WTC11 (cell line): ENCODE data around the gene HMX1. TPM values are rescaled to one million over a fixed set of nuclear protein-coding genes. Genes with fewer than 3 reads are reported as not detected.
A peak's percentile ranks its signal among the peaks of the same experiment; 100 is the strongest.

ENCODE experiments used
- CREB1 ChIP-seq: sonication (generic); formaldehyde crosslinking; IDR thresholded peaks from 2 replicates; pipeline ENCODE4 v1.8.0; 2023; ENCODE audit warnings: mild to moderate bottlenecking, missing genetic modification reagents
- CTCF ChIP-seq: fragments of 200-600 bp; IDR thresholded peaks from 2 replicates; pipeline ENCODE4 v1.8.0; 2022; ENCODE audit warnings: antibody characterized with exemption
- EMX1 ChIP-seq: fragments of 250-450 bp; sonication (Bioruptor Pico); IDR thresholded peaks from 2 replicates; pipeline ENCODE4 v1.8.0; 2021; ENCODE audit warnings: mild to moderate bottlenecking
- GTF2I ChIP-seq: fragments of 250-450 bp; sonication (Bioruptor Pico); conservative IDR thresholded peaks from 2 replicates; pipeline ENCODE4 v1.4.0; 2021; ENCODE audit warnings: mild to moderate bottlenecking
- MLX ChIP-seq: sonication (generic); formaldehyde crosslinking; IDR thresholded peaks from 2 replicates; pipeline ENCODE4 v1.8.1; 2023; ENCODE audit warnings: mild to moderate bottlenecking, missing genetic modification reagents, moderate library complexity
- MXD4 ChIP-seq: fragments of 250-450 bp; sonication (Bioruptor Pico); IDR thresholded peaks from 2 replicates; pipeline ENCODE4 v1.8.0; 2021; ENCODE audit warnings: mild to moderate bottlenecking, moderate library complexity, borderline replicate concordance
- NFATC4 ChIP-seq: fragments of 250-450 bp; sonication (Bioruptor Pico); IDR thresholded peaks from 2 replicates; pipeline ENCODE4 v1.9.0; 2021; ENCODE audit warnings: mild to moderate bottlenecking
- NFYB ChIP-seq: sonication (generic); formaldehyde crosslinking; conservative IDR thresholded peaks from 2 replicates; pipeline ENCODE4 v1.8.0; 2022; ENCODE audit warnings: low read depth, missing genetic modification reagents
- NR3C1 ChIP-seq: sonication (generic); formaldehyde crosslinking; conservative IDR thresholded peaks from 2 replicates; pipeline ENCODE4 v1.8.1; 2023; ENCODE audit warnings: low read depth, mild to moderate bottlenecking, missing genetic modification reagents
- PRDM15 ChIP-seq: sonication (generic); formaldehyde crosslinking; IDR thresholded peaks from 2 replicates; pipeline ENCODE4 v1.8.0; 2022; ENCODE audit warnings: missing genetic modification reagents
- RORB ChIP-seq: fragments of 250-450 bp; sonication (Bioruptor Pico); IDR thresholded peaks from 2 replicates; pipeline ENCODE4 v1.9.0; 2021; ENCODE audit warnings: mild to moderate bottlenecking
- SMAD3 ChIP-seq: sonication (generic); formaldehyde crosslinking; IDR thresholded peaks from 2 replicates; pipeline ENCODE4 v1.8.0; 2022; ENCODE audit warnings: missing genetic modification reagents, mild to moderate bottlenecking, borderline replicate concordance
- SOX15 ChIP-seq: fragments of 250-450 bp; sonication (Bioruptor Pico); IDR thresholded peaks from 2 replicates; pipeline ENCODE4 v1.9.0; 2021; ENCODE audit warnings: mild to moderate bottlenecking
- SP1 ChIP-seq: sonication (generic); formaldehyde crosslinking; conservative IDR thresholded peaks from 2 replicates; pipeline ENCODE4 v1.8.1; 2022; ENCODE audit warnings: missing genetic modification reagents
- TEAD4 ChIP-seq: sonication (generic); formaldehyde crosslinking; IDR thresholded peaks from 2 replicates; pipeline ENCODE4 v1.8.0; 2022; ENCODE audit warnings: mild to moderate bottlenecking, missing genetic modification reagents
- TP53 ChIP-seq: sonication (generic); formaldehyde crosslinking; IDR thresholded peaks from 2 replicates; pipeline ENCODE4 v1.8.1; 2023; ENCODE audit warnings: mild to moderate bottlenecking, missing genetic modification reagents
- ZNF121 ChIP-seq: sonication (generic); formaldehyde crosslinking; IDR thresholded peaks from 2 replicates; pipeline ENCODE4 v1.8.0; 2023; ENCODE audit warnings: missing genetic modification reagents
- ZNF219 ChIP-seq: sonication (generic); formaldehyde crosslinking; IDR thresholded peaks from 2 replicates; pipeline ENCODE4 v1.8.0; 2023; ENCODE audit warnings: missing genetic modification reagents, mild to moderate bottlenecking, borderline replicate concordance
- ZNF396 ChIP-seq: fragments of 250-450 bp; sonication (Bioruptor Pico); IDR thresholded peaks from 2 replicates; pipeline ENCODE4 v1.8.0; 2021; ENCODE audit warnings: mild to moderate bottlenecking, moderate library complexity, borderline replicate concordance
- ZNF671 ChIP-seq: fragments of 250-450 bp; sonication (Bioruptor Pico); IDR thresholded peaks from 2 replicates; pipeline ENCODE4 v1.8.0; 2021; ENCODE audit warnings: mild to moderate bottlenecking
- total RNA-seq: library from RNA; stranded (reverse); gene quantifications from 3 replicates; pipeline ENCODE4 v1.2.3, GENCODE V29; 2021
- TF ChIP-seq, protein P1 (sequence below): sonication (generic); formaldehyde crosslinking; IDR thresholded peaks from 2 replicates; pipeline ENCODE4 v1.8.1; 2023; ENCODE audit warnings: mild to moderate bottlenecking, missing genetic modification reagents
- TF ChIP-seq, protein P2 (sequence below): sonication (generic); formaldehyde crosslinking; IDR thresholded peaks from 2 replicates; pipeline ENCODE4 v1.8.0; 2022; ENCODE audit warnings: mild to moderate bottlenecking, missing genetic modification reagents
- TF ChIP-seq, protein P3 (sequence below): sonication (generic); formaldehyde crosslinking; IDR thresholded peaks from 2 replicates; pipeline ENCODE4 v1.8.1; 2022; ENCODE audit warnings: low read depth, missing genetic modification reagents, borderline replicate concordance
- TF ChIP-seq, protein P4 (sequence below): fragments of 250-450 bp; sonication (Bioruptor Pico); IDR thresholded peaks from 2 replicates; pipeline ENCODE4 v1.9.0; 2021; ENCODE audit warnings: mild to moderate bottlenecking, borderline replicate concordance

The HMX1 gene
- total RNA-seq, 1 experiment from 2014 or later, result 10.0 TPM

DNA sequence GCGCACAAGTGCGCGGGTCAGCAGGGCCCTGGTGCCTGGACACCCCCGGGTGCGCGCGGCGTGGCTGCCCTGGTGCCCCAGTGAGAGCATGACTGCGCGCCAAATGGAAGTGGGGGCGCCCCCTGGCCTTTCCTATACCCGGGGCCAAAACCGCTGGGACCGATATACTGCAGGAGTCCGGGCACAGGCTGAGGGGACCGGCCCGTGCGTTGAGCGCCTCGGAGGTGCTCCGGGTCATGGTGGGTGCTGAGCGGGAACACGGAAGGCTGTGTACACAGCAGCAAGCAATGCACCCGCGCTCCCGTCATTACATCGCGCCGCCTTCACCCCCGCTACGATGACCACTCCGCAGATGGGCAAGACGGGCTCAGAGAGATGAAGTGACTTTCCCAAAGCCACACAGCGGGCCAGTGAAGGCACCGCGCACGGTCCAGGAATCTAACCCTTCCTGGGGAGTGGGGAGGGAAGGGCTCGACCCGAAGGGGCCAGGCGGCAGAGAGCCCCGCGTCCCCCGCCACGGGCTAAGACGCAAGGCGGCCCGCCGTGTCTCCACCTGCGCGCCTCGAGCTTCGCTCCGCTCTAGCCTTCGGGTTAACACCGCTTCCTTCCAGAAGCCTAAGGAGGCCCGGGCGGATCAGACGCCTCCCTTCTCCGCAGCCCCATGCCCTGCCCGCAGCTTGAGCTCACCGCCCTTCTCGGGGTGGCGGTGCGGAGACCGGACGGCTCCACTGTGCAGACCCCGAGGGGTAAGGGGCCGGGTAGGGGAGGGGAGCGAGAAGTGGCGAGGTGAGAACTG, 11.3 kb downstream of the HMX1 start (continued):
- TF ChIP-seq MLX (CRISPR knock-in tag) (no peak), NFATC4 (CRISPR knock-in tag) (no peak), MXD4 (no peak), ZNF396 (CRISPR knock-in tag) (no peak), PRDM15 (CRISPR knock-in tag) (no peak), GTF2I (CRISPR knock-in tag) (peak; percentile 59; the same call in 1 of the 2 replicates), TEAD4 (no peak), ZNF219 (CRISPR knock-in tag) (no peak), EMX1 (CRISPR knock-in tag) (no peak), NFYB (CRISPR knock-in tag) (no peak), NR3C1 (CRISPR knock-in tag) (no peak), ZNF121 (CRISPR knock-in tag) (peak; percentile 40; the same call in 1 of the 2 replicates), RORB (no peak), SP1 (CRISPR knock-in tag) (peak; percentile 45; the same call in 1 of the 2 replicates), SOX15 (CRISPR knock-in tag) (no peak), CREB1 (CRISPR knock-in tag) (no peak), ZNF671 (CRISPR knock-in tag) (no peak), TP53 (CRISPR knock-in tag) (no peak), SMAD3 (no peak), CTCF (no peak)
- TF ChIP-seq, protein P1, sequence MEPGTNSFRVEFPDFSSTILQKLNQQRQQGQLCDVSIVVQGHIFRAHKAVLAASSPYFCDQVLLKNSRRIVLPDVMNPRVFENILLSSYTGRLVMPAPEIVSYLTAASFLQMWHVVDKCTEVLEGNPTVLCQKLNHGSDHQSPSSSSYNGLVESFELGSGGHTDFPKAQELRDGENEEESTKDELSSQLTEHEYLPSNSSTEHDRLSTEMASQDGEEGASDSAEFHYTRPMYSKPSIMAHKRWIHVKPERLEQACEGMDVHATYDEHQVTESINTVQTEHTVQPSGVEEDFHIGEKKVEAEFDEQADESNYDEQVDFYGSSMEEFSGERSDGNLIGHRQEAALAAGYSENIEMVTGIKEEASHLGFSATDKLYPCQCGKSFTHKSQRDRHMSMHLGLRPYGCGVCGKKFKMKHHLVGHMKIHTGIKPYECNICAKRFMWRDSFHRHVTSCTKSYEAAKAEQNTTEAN (CRISPR knock-in tag), result no peak
- TF ChIP-seq, protein P2, sequence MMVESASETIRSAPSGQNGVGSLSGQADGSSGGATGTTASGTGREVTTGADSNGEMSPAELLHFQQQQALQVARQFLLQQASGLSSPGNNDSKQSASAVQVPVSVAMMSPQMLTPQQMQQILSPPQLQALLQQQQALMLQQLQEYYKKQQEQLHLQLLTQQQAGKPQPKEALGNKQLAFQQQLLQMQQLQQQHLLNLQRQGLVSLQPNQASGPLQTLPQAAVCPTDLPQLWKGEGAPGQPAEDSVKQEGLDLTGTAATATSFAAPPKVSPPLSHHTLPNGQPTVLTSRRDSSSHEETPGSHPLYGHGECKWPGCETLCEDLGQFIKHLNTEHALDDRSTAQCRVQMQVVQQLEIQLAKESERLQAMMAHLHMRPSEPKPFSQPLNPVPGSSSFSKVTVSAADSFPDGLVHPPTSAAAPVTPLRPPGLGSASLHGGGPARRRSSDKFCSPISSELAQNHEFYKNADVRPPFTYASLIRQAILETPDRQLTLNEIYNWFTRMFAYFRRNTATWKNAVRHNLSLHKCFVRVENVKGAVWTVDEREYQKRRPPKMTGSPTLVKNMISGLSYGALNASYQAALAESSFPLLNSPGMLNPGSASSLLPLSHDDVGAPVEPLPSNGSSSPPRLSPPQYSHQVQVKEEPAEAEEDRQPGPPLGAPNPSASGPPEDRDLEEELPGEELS (CRISPR knock-in tag), result no peak
- TF ChIP-seq, protein P3, sequence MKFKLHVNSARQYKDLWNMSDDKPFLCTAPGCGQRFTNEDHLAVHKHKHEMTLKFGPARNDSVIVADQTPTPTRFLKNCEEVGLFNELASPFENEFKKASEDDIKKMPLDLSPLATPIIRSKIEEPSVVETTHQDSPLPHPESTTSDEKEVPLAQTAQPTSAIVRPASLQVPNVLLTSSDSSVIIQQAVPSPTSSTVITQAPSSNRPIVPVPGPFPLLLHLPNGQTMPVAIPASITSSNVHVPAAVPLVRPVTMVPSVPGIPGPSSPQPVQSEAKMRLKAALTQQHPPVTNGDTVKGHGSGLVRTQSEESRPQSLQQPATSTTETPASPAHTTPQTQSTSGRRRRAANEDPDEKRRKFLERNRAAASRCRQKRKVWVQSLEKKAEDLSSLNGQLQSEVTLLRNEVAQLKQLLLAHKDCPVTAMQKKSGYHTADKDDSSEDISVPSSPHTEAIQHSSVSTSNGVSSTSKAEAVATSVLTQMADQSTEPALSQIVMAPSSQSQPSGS (CRISPR knock-in tag), result no peak
- TF ChIP-seq, protein P4, sequence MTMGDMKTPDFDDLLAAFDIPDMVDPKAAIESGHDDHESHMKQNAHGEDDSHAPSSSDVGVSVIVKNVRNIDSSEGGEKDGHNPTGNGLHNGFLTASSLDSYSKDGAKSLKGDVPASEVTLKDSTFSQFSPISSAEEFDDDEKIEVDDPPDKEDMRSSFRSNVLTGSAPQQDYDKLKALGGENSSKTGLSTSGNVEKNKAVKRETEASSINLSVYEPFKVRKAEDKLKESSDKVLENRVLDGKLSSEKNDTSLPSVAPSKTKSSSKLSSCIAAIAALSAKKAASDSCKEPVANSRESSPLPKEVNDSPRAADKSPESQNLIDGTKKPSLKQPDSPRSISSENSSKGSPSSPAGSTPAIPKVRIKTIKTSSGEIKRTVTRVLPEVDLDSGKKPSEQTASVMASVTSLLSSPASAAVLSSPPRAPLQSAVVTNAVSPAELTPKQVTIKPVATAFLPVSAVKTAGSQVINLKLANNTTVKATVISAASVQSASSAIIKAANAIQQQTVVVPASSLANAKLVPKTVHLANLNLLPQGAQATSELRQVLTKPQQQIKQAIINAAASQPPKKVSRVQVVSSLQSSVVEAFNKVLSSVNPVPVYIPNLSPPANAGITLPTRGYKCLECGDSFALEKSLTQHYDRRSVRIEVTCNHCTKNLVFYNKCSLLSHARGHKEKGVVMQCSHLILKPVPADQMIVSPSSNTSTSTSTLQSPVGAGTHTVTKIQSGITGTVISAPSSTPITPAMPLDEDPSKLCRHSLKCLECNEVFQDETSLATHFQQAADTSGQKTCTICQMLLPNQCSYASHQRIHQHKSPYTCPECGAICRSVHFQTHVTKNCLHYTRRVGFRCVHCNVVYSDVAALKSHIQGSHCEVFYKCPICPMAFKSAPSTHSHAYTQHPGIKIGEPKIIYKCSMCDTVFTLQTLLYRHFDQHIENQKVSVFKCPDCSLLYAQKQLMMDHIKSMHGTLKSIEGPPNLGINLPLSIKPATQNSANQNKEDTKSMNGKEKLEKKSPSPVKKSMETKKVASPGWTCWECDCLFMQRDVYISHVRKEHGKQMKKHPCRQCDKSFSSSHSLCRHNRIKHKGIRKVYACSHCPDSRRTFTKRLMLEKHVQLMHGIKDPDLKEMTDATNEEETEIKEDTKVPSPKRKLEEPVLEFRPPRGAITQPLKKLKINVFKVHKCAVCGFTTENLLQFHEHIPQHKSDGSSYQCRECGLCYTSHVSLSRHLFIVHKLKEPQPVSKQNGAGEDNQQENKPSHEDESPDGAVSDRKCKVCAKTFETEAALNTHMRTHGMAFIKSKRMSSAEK (CRISPR knock-in tag), result no peak
